GM10266 (cell line): Measurements from ENCODE around the gene FOXL3.

ENCODE experiments used
- DNase-seq: peaks from one replicate; pipeline ENCODE4 v3.0.0; 2012; ENCODE audit errors: extremely low spot score
- TF ChIP-seq, protein P1 (sequence below): IDR thresholded peaks from 2 replicates; pipeline ENCODE4 v1.5.1; 2012; ENCODE audit warnings: mild to moderate bottlenecking, low read depth; ENCODE audit not compliant: control insufficient read depth, insufficient read depth; ENCODE audit errors: missing control alignments

The FOXL3 gene

GRCh38 chr7:265998-266850 lies 23.7 kb upstream of the FOXL3 start:
- DNase-seq = no peak
- TF ChIP-seq, protein P1, sequence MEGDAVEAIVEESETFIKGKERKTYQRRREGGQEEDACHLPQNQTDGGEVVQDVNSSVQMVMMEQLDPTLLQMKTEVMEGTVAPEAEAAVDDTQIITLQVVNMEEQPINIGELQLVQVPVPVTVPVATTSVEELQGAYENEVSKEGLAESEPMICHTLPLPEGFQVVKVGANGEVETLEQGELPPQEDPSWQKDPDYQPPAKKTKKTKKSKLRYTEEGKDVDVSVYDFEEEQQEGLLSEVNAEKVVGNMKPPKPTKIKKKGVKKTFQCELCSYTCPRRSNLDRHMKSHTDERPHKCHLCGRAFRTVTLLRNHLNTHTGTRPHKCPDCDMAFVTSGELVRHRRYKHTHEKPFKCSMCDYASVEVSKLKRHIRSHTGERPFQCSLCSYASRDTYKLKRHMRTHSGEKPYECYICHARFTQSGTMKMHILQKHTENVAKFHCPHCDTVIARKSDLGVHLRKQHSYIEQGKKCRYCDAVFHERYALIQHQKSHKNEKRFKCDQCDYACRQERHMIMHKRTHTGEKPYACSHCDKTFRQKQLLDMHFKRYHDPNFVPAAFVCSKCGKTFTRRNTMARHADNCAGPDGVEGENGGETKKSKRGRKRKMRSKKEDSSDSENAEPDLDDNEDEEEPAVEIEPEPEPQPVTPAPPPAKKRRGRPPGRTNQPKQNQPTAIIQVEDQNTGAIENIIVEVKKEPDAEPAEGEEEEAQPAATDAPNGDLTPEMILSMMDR = no peak

GRCh38 chr7:266851-267840 lies 22.8 kb upstream of the FOXL3 start:
- no peak for DNase-seq
- TF ChIP-seq, protein P1 = no peak

GRCh38 chr7:268991-269390 lies 21.0 kb upstream of the FOXL3 start:
- TF ChIP-seq, protein P1 = no peak
- DNase-seq = no peak

DNA sequence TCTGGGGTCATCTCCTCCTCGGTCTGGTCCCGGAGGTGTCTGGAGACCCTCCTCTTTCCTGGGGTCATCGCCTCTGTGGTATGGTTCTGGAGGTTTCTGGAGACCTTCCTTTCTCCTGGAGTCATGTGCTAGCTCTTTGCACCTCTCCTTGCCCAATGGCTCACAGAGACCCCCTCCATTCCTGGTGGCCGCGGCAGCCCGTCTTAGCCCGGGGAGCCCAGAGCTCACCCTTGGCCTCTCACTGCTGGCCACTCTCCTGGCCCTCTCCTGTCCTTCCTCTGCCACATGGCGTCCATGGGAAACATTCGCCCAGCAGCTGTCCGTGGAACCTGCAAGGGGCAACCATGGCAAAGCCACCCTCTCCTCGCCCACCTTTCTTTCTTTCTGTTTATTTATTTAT lies 20.2 kb upstream of the FOXL3 start:
- TF ChIP-seq, protein P1 = no peak
- DNase-seq = no peak

- no peak for DNase-seq
- TF ChIP-seq, protein P1 = no peak
Measured at GRCh38 chr7:270351-270983, 19.5 kb upstream of the FOXL3 start.

- DNase-seq = no peak
- TF ChIP-seq, protein P1 = no peak
Measured at GRCh38 chr7:271266-272107, 18.5 kb upstream of the FOXL3 start.
